Endothelial cell of hepatic sinusoid (primary cell): ENCODE measurements around the gene CHD2.

Source experiments
- in situ Hi-C: cut with HindIII; loops from 2 replicates; pipeline ENCODE4 v1.10.0; 2017; ENCODE audit warnings: low sequenced_read_pairs

CHD2 gene

DNA sequence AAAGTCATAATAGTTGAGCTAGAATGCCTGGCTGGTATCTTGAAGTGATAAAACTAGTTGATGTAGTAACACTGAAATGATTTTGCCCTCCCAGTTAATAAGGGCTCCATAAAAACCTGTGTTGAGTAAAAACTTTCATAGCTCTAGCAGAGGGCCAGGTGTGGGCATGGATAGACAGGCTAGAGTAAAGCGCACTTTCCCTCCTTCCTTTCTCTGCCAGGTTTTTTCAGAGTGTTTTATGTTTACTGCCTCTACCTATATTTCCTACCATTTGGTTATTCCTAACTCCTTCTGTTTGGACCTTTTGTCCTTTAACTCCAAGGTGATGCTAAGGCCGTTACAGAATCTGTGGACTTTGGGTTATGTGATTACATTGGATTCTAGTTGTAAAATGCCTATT is 25.3 kb downstream of the CHD2 start:
- in situ Hi-C loops: no loop called here

DNA sequence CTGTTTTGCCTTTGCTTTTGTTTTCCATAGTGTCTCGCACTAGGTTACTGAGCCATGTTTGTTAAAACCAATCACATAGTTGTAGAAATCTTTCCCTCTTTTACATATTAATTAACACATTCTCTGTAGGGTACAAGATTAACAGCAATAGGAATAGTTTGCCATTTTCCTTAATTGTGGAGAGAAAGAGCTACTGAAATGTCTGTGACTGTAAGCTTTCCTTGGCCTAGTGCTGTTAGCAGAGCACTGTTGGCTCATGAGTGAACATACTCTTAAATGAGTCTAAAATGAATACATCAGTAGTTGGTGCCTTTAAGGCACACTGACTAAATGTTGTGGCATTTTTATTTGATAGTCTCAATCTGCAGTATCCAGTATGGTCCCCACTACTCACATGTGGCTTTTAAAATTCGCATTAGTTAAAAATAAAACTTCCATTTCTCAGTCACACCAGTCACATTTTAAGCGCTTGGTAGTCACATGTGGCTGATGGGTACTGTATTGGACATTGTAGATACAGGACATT is 28.2 kb downstream of the CHD2 start:
- in situ Hi-C loops: no loop called here

DNA sequence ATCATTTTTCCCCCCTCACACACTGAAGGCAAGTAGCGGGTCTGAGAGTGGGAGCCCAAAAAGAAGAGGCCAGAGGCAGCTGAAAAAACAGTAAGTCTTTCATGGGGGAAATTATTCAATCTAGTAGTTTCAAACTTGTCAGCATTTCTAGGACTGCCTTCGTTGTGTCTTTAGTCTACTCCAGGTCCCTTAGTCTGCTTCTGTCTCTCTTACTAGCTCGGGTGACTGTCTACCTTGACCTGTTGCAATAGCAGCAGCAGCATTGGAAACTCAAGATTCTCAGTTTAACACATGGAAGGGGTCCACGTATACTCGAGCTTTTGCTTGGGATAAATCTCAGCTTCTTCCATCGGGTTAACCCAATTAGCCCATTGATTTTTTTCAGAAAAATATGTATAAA is 28.9 kb downstream of the CHD2 start:
- in situ Hi-C loops: no loop called here

DNA sequence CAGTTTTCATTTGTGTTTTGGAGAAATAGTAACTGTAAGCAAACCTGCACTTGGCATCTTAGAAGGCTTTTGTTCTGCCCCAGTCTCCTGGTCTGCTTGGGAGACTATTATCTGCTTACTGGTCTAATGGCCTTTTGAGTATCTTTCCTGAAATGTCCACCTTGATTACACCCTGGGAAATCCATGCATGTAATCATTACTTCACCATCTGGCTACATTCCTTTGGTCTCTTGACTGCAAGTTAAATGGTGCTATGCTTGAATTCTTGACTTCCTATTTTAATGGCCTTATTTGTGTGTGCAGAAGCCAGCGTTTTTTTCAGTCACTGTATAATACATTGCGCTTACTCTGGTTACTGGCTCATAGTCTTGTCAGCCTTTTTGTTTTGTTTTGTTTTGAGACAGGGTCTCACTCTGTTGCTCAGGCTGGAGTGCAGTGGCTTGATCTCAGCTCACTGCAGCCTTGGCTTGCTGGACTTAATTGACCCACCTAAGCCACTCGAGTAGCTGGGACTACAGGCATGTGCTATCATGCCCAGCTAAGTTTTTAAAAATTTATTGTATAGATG is 30.0 kb downstream of the CHD2 start:
- in situ Hi-C loops: no loop called here

DNA sequence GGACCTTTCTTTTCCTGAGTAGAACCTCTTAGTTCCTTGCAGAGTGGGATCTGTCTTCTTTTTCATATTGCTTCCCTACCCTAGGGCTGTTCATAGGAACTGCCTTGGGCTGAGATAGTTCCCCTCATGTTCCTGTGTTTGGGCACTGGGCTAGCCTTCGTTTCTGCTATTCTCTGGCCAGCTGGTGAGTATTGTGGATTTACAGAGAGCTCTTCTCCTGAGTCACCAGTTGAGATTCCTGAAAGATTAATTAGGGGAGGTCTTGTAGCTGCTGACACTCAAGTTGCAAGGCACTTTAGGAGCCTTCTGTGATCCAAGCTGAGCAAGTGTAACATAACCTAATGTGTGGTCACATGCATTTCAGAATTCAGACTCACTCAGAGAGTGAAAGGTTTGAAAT is 30.7 kb downstream of the CHD2 start:
- in situ Hi-C loops: no loop called here

DNA sequence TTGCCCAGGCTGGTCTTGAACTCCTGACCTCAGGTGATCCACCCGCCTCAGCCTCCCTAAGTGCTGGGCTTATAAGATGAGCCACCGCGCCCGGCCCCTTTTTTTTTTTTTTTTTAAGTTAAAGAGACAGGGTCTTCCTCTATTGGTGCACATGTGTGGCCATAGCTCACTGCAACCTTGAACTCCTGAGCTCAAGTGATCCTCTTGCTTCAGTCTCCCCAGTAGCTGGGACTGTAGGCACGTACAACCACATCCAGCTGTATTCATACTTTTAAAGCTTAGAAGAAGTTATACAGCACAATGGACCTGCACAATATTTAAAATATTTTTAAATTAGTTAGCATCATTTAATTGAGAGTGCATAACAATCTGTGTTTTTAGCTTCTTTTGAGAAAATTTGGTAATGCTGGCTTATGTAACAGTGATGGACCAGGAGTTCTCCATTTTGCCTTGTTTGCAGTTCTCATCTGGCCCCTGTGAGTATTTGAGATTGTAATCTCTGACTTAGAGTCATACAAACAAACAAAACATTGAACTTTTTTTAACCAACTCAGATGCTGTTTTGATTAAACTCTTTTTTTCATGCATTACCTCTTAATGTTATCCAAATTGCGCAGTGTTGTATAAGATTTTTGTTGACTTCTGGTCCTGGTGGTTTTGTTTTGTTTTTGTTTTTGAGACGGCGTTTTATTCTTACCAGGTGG is 33.0 kb downstream of the CHD2 start:
- in situ Hi-C loops: no loop called here

DNA sequence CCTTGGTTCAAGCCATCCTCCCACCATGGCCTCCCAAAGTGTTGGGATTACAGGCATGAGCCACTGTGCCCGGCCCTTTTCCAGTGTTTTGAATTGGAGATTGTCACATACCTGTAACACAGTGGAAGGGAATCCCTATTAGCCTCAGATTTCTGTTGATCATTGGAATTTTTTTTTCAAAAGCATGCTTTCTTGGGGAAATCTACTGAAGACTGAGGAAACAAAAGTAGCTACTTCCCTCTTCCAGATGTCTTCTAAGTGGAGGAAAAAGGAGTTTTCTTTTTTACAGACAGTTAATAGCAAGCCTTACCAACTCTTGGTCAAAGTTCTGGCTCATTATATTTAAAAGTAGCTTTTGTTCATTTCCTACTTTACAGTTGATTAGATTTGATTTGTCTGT is 33.7 kb downstream of the CHD2 start:
- in situ Hi-C loops: no loop called here

DNA sequence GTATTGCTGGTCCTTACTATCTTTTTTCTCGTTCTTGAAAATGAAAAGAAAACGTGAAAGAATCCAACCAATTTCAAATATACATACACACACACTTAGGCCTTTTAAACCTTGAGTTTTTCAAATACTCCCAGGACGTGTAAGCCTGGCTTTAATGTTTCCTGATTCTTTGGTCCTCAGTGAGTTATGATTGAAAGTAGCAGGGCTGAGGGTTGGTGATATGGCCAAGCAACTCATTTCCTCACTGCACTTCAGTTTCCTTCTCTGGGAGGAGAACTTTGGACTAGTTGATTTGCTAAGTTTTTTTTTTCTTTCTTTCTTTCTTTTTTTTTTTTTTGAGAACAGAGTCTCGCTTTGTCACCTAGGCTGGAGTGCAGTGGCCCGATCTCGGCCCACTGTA is 34.6 kb downstream of the CHD2 start:
- in situ Hi-C loops: no loop called here

DNA sequence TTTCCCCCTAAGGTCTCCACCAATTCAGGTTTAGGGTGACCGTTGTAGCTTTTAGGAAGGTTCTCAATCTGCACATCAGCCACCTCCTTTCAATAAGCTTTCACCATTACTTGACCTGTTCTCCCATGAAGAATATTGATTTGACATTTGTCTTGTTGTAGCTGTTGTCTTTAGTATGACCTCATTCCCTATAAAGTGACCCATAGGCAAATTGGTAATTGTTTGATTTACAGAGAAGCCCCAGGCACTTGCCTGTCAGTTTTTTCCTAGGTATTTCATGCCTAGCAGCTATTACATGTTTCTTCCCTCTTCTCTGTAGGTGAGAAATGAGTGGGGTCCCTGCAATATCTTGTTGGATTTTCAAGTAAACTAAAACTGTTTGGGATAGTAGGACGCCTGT is 36.0 kb downstream of the CHD2 start:
- in situ Hi-C loops: no loop called here

DNA sequence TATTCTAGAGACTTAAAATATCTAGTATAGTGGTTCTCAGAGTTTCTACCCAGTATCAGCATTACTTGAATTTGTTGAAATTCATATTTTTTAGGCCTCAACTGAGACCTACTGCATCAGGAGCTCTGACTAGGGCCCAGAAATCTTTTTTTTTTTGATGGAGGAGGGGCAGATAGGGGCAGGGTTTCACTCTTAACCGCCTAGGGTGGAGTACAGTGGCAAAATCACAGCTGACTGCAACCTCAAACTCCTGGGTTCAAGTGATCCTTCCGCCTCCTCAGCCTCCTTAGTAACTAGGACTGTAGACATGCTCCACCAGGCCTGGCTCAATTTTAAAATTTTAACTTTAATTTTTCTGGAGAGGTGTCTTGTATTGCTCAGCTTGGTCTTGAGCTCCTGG is 36.6 kb downstream of the CHD2 start:
- in situ Hi-C loops: no loop called here

DNA sequence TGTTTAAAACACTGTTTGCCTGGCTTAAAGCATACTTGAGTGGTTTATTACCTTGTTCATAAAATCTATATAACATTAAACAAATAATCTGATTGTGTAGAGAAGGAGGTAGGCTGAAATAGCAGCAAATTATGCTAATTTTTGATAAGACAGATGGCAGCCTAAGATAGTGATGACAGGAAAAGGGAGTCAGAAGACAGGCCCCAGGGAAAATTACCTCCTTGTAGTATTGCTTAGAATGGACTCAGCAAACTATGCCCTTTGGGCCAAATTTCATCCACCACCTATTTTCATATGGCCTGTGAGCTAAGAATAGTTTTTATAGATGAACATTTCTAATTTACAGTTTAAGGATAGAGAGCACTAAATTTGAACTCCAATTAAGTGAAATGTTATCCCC is 37.8 kb downstream of the CHD2 start:
- in situ Hi-C loops: no loop called here

DNA sequence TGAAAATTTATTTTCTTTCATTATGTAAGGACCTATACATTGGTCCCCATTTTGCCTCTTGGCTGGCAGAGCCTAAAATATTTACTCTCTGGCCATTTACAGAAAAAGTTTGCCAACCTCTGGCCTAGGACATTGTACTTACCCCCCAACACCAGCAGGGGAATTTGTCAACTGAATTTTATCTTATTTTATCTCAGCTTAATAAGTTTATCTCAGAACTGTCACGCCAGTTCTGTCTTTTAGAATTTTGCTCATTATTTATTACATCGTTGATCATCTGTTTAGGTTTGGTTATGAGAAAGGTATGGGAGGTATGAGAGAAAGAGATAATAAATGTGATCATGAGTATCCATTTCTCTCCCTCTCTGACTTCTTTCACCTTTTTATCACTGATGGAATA is 38.3 kb downstream of the CHD2 start:
- in situ Hi-C loops: no loop called here

DNA sequence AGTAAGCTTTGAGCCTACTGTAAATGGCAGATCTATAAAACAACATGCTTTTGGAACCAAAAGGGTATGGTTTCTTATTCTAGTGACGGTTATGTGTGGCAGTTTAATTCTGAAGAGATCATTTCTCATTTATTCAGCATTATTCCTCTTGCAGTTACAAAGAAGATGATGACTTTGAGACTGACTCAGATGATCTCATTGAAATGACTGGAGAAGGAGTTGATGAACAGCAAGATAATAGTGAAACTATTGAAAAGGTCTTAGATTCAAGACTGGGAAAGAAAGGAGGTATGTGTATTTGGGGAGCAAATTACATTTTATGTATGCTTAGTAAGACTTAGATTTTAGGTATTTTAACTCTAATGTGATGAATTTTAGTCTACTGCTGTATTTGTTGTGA is 41.5 kb downstream of the CHD2 start:
- in situ Hi-C loops: no loop called here

DNA sequence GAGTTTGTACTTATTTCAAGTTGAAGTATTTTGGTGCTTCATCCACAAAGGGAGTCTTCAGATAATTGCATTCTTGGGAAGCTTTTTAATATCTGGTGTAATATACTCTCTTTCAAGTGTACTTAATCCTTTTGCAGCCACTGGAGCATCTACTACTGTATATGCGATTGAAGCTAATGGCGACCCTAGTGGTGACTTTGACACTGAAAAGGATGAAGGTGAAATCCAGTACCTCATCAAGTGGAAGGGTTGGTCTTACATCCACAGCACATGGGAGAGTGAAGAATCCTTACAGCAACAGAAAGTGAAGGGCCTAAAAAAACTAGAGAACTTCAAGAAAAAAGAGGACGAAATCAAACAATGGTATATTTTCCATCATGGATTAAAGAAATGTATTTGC is 42.6 kb downstream of the CHD2 start:
- in situ Hi-C loops: no loop called here

DNA sequence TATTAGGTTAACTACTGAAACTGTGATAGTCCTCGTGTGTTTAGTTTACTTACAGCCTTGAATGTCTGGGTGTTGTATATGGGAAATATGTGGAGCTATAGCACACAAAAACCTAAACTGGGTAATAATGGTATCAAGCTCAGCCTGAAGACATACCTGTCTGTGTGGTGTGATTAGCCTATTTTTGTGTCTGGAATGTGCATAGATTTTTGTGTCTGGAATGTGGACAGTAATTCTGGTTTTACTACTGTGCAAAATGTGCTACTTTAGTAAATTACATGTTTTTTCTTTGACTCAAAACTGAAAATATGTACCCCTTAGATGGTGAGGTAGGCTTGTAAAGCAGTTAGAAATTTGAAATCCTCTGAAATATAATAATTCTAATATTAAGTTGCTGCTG is 43.5 kb downstream of the CHD2 start:
- in situ Hi-C loops: no loop called here

DNA sequence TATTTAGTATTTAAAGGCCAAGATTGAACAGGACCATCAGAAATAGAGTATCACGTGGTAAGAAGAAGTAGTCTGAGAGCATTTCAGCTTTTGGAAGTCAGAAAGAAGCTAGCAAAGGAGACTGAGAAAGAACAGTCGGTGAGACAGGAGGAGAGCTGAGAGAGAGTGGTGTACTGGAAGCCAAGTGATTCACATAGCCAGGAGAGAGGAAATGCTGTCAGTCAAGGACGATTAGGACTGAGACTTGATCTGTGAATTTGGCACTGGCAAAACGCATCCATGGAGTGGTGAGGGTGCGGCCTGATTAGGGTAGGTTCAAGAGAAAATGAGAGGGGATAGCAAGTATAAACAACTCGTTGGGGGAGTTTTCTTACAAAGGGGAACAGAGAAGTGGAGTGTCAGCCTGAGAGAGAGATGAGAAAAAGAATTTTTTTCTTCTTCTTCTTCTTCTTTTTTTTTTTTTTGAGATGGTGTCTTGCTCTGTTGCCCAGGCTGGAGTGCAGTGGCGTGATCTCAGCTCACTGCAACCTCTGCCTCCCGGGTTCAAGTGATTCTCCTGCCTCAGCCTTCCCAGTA is 44.9 kb downstream of the CHD2 start:
- in situ Hi-C loops: no loop called here

DNA sequence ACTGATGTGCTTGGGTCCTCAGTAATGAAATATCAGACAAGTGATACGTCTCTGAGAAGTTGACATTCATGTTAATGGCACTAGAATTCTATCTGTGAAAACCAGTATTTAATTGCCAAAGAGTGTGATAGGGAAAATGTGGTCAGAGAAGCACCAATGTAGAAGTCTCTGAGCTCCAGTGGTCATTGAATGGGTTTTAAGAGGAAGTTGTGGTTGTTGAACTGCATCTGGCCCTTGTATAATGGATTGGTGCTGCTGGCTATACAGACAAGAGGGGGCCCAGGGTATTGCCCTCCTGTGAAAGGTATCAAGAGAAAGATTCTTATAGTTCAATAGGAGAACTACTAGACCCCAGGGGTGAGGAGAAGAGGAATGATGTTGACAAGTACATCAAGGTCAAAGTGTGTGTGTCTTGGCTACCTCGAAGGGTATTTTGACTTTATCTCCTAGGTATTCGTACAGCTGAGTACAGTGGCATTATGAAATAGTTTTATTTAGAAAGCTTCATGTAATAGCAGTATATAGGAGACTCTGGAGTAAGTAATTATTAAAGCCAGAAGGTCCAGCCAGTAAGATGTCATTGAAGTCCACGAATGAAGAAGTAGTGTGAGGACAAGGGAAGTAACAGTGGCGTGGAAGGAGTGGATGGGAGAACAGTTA is 47.1 kb downstream of the CHD2 start:
- in situ Hi-C loops: no loop called here

DNA sequence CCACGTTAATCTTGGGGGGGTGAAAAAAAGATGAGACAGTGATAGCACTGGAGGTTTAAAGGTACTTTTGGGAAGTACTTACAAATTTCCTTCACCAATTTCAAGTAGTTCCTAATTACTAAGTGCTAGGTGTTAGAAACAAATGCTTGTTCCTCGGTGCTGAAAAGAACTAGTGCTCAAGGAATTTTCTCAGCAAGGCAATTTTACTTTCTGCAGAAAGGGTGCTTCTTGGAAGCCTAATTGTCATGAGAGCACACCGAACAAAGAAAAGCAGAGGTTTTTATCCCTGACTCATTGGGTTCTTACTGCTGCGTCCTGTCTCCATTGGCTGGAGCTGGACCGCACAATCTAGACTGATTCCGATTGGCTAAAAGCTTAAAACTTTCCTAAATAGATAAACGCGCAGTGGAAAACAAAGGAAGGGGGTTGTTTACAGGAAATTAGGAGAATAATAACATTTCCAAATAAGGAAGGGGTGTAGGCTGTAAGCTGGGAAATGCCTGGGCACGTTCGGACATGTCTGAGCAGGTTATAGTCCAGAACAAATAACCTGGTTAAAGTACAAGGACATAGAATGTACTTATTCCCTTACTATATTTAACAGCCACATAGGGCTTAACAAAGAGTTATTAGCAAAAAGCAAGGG is 49.6 kb downstream of the CHD2 start:
- in situ Hi-C loops: loop anchor here (5.0 kb wide), 1 partner anchor 53 kb away; no protein-coding TSS in a partner anchor

DNA sequence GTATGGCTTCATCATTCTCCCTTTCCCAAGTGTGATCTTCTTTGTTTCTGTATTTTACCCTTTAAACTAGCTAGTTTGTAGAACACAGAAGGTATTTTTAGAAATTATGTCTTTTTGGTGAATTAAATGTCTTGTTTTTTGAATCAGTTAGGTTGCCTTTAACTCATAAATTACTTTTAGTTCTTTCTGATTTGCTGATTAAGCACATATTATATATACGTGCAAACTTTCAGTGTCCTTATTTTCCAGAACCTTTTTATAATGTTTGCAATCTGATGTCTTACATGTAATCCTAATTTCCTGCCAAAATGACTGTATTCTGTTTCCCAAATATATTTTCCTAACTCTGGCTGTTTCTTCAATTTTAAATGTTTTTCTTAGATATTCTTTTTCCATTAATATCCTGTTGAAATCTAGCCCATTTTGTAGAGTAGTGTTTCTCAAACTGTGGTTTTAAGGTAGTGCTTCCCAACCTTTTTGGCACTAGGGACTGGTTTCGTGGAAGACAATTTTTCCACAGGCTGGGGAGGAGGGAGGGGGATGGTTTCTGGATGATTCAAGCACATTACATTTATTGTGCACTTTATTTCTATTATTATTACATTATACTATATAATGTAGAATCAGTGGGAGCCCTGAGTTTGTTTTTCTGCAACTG is 51.8 kb downstream of the CHD2 start:
- in situ Hi-C loops: loop anchor here (5.0 kb wide), 1 partner anchor 50 kb away; no protein-coding TSS in a partner anchor

DNA sequence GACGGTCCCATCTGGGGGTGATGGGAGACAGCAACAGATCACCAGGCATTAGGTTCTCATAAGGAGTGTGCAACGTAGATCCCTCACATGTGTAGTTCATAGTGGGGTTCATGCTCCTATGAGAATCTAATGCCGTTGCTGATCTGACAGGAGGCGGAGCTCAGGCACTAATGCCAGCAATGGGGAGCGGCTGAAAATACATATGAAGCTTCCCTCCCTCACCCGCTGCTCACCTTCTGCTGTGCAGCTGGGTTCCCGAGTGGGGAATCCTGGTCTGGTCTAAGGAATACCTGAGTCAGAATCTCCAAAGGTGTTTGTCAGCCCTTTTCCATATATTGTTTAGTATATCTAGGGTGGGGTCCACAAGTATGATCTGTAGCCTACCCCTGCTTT is 52.3 kb downstream of the CHD2 start:
- in situ Hi-C loops: loop anchor here (5.0 kb wide), 1 partner anchor 50 kb away; no protein-coding TSS in a partner anchor

DNA sequence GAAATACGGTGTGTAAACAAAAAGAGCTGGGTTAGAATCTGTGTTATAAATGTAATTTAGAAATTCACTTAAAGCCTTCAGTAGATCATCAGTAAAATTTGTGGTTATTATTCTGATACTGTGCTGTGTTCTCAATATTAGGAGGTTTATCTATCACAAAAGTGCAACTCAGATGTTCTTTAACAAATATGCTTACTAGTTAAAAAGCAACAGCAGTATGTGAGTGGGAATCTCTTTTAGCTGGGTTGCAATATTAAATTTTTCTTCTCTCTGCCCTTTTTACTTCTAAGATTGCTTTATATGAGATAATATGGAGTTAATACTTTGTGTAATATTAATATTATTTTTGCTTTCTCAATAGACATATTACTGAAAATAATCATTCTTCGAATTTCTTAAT is 53.4 kb downstream of the CHD2 start:
- in situ Hi-C loops: loop anchor here (5.0 kb wide), 1 partner anchor 49 kb away; no protein-coding TSS in a partner anchor
